Neuronal stem cell (in vitro differentiated cells): Measurements from ENCODE around the gene TCAIM.

ENCODE experiments used
- DNase-seq: peaks from one replicate; pipeline ENCODE4 v3.0.0-alpha.2; 2013; ENCODE audit warnings: low spot score
- H2AFZ ChIP-seq: one replicate; pipeline ENCODE4 v1.6.1; 2013; ENCODE audit warnings: mild to moderate bottlenecking, low read length, inconsistent platforms
- H2AK5ac ChIP-seq: 2 replicates; pipeline ENCODE4 v1.6.1; 2013; ENCODE audit warnings: low read depth, mild to moderate bottlenecking, inconsistent platforms, low read length, moderate library complexity, mixed read lengths
- H2BK120ac ChIP-seq: 2 replicates; pipeline ENCODE4 v1.6.1; 2013; ENCODE audit warnings: low read depth, mild to moderate bottlenecking, inconsistent platforms, low read length, moderate library complexity, mixed read lengths
- H2BK12ac ChIP-seq: one replicate; pipeline ENCODE4 v1.6.1; 2013; ENCODE audit warnings: low read length, inconsistent platforms
- H2BK15ac ChIP-seq: 2 replicates; pipeline ENCODE4 v1.6.1; 2013; ENCODE audit warnings: mild to moderate bottlenecking, low read length, inconsistent platforms, mixed read lengths
- H2BK5ac ChIP-seq: one replicate; pipeline ENCODE4 v1.6.1; 2013; ENCODE audit warnings: inconsistent platforms, mild to moderate bottlenecking, low read length, moderate library complexity
- H3K14ac ChIP-seq: one replicate; pipeline ENCODE4 v1.6.1; 2013; ENCODE audit warnings: low read length, inconsistent platforms
- H3K18ac ChIP-seq: 2 replicates; pipeline ENCODE4 v1.6.1; 2013; ENCODE audit warnings: low read length, inconsistent platforms
- H3K23ac ChIP-seq: 2 replicates; pipeline ENCODE4 v1.6.1; 2013; ENCODE audit warnings: low read depth, mild to moderate bottlenecking, mixed read lengths, low read length, inconsistent platforms; ENCODE audit not compliant: poor library complexity
- H3K27ac ChIP-seq: replicated peaks from 3 replicates; pipeline ENCODE4 v1.5.1; 2013; ENCODE audit warnings: low read length, inconsistent platforms
- H3K27me3 ChIP-seq, 3 experiments: 2 replicates each; pipeline ENCODE4 v1.6.1; 2013; ENCODE audit warnings: low read length in 3 of 3, mild to moderate bottlenecking in 2 of 3, inconsistent platforms in 1 of 3, low read depth in 1 of 3, mixed read lengths in 1 of 3, moderate library complexity in 1 of 3; ENCODE audit not compliant: control insufficient read depth in 3 of 3, insufficient read depth in 3 of 3
- H3K36me3 ChIP-seq, 2 donors: replicated peaks in 1 of 2; 2 replicates each; pipeline ENCODE4 v1.6.1; 2013; ENCODE audit warnings: low read length in 2 of 2; ENCODE audit not compliant: control insufficient read depth in 2 of 2, insufficient read depth in 2 of 2
- H3K4ac ChIP-seq: 2 replicates; pipeline ENCODE4 v1.6.1; 2013; ENCODE audit warnings: inconsistent platforms, mild to moderate bottlenecking, low read length, moderate library complexity
- H3K4me1 ChIP-seq, 2 donors: 1 replicate in 1 of 2; 2 replicates in 1 of 2; pipeline ENCODE4 v1.6.1; 2013; ENCODE audit warnings: low read length in 2 of 2, low read depth in 1 of 2; ENCODE audit not compliant: control insufficient read depth in 2 of 2, insufficient read depth in 1 of 2
- H3K4me2 ChIP-seq: one replicate; pipeline ENCODE4 v1.6.1; 2013; ENCODE audit warnings: mild to moderate bottlenecking, low read length, inconsistent platforms; ENCODE audit not compliant: insufficient read depth, poor library complexity, severe bottlenecking
- H3K4me3 ChIP-seq, 2 donors: 2 replicates each; pipeline ENCODE4 v1.5.1; 2013; ENCODE audit warnings: low read length in 2 of 2, mild to moderate bottlenecking in 2 of 2, inconsistent platforms in 1 of 2, moderate library complexity in 1 of 2
- H3K79me1 ChIP-seq: one replicate; pipeline ENCODE4 v1.6.1; 2013; ENCODE audit warnings: low read depth, mild to moderate bottlenecking, inconsistent platforms, low read length, moderate library complexity
- H3K9ac ChIP-seq: one replicate; pipeline ENCODE4 v1.6.1; 2013; ENCODE audit warnings: mild to moderate bottlenecking, low read depth, low read length, inconsistent platforms; ENCODE audit not compliant: poor library complexity
- H3K9me3 ChIP-seq, 2 donors: replicated peaks in 1 of 2; 2 replicates each; pipeline versions ENCODE3 to v1.6.1; 2013; ENCODE audit warnings: low read length in 2 of 2, mild to moderate bottlenecking in 2 of 2, inconsistent platforms in 1 of 2, low read depth in 1 of 2, mixed read lengths in 1 of 2, moderate library complexity in 1 of 2; ENCODE audit not compliant: control insufficient read depth in 2 of 2, insufficient read depth in 1 of 2
- H4K8ac ChIP-seq: one replicate; pipeline ENCODE4 v1.6.1; 2013; ENCODE audit warnings: low read depth, mild to moderate bottlenecking, inconsistent platforms, low read length, moderate library complexity
- H4K91ac ChIP-seq: one replicate; pipeline ENCODE4 v1.6.1; 2013; ENCODE audit warnings: low read length, low read depth, mild to moderate bottlenecking, inconsistent platforms; ENCODE audit not compliant: poor library complexity
- WGBS, 2 donors: extraction: QIAGEN DNeasy Blood & Tissue Kit; methylation state at CpG; one replicate each; pipeline ENCODE4 v1.1.7; 2013; ENCODE audit warnings: missing lambda C conversion rate in 2 of 2, mixed read lengths in 1 of 2; ENCODE audit not compliant: insufficient read length in 2 of 2, insufficient replicate concordance in 1 of 2; ENCODE audit errors: extremely low coverage in 2 of 2; 5-methylcytosine and 5-hydroxymethylcytosine counted together

TCAIM gene

GRCh38 chr3:44428910-44429309 is 90.3 kb downstream of the TCAIM start:
- H3K27ac ChIP-seq = no peak overlapping the region
- no peak overlapping the region for H3K4ac ChIP-seq
- H2BK5ac ChIP-seq = no peak overlapping the region
- H3K27me3 ChIP-seq = no peaks in the 10 kb centered on the region
- H3K79me1 ChIP-seq = no peaks in the 10 kb centered on the region
- DNase-seq = no peak
- H3K18ac ChIP-seq = peak overlapping the region; percentile 33
- H3K23ac ChIP-seq = no peak overlapping the region
- no peaks in the 10 kb centered on the region for H3K36me3 ChIP-seq
- H2BK120ac ChIP-seq = no peak overlapping the region
- no peak overlapping the region for H2BK12ac ChIP-seq
- H2AK5ac ChIP-seq = no peak overlapping the region
- H2BK15ac ChIP-seq = no peak overlapping the region
- WGBS, 2 donors = no CpG with 5 or more reads among the region's 7 CpGs
- H3K4me2 ChIP-seq = no peak overlapping the region
- H3K9me3 ChIP-seq = no peaks in the 10 kb centered on the region
- H4K8ac ChIP-seq = no peak overlapping the region
- no peak overlapping the region for H4K91ac ChIP-seq
- H2AFZ ChIP-seq = no peak overlapping the region
- H3K4me1 ChIP-seq = no peaks in the 10 kb centered on the region
- no peak overlapping the region for H3K9ac ChIP-seq
- peak overlapping the region in 1 of 2 donors; percentile 40 for H3K4me3 ChIP-seq
- H3K14ac ChIP-seq = no peak overlapping the region

DNA sequence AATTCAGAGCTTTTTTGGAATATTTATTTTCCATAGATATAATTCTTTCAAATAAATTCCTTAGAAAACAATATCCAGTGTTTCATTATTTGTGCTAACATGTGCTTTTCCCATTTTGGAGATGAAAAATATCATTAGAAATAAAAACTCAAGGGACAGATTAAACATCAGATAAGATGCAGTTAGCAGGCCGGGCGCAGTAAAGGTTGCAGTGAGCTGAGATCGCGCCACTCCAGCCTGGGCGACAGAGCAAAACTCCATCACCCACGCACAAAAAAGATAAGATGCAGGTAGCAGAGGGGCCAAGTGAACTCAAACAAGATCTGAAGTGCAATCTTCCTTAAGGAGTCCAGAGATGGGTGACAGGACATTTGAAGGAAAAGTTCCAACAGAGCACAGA is 90.9 kb downstream of the TCAIM start:
- no peaks in the 10 kb centered on the region for H3K27me3 ChIP-seq
- no peak overlapping the region for H2BK15ac ChIP-seq
- H2BK120ac ChIP-seq = no peak overlapping the region

DNA sequence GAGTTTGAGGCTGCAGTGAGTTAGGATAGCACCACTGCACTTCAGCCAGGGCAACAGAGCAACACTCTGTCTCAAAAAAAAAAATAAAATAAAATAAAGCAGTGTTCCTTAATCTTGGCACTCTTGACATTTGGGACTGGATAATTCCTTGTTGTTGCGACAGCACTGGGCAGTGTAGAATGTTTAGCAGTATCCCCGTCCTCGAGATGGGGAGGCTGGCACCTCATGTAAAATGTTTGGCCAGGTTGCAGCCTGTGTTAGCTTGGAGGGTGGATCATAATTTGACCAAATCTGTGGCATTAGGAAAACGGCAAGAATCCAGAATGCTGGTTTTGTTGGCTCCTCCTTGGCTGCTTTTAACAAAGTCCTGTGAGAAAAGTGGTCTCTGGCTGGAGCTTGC is 91.9 kb downstream of the TCAIM start:
- H3K4ac ChIP-seq = no peak overlapping the region
- no peak overlapping the region for H3K4me3 ChIP-seq
- no peak overlapping the region for H3K18ac ChIP-seq
- no peak overlapping the region for H3K23ac ChIP-seq
- H3K9me3 ChIP-seq = no peaks in the 10 kb centered on the region
- no peak overlapping the region for H2AFZ ChIP-seq
- H4K91ac ChIP-seq = no peak overlapping the region
- H3K14ac ChIP-seq = no peak overlapping the region
- H2BK5ac ChIP-seq = no peak overlapping the region
- H2BK12ac ChIP-seq = no peak overlapping the region
- H2BK15ac ChIP-seq = no peak overlapping the region
- peaks cover 0 to 2% of the 10 kb centered on the region in 2 donors for H3K36me3 ChIP-seq
- H3K79me1 ChIP-seq = no peaks in the 10 kb centered on the region
- DNase-seq = no peak
- H3K9ac ChIP-seq = no peak overlapping the region
- no CpG with 5 or more reads among the region's 4 CpGs for WGBS, 2 donors
- no peak overlapping the region for H2AK5ac ChIP-seq
- no peak overlapping the region for H3K4me2 ChIP-seq
- H4K8ac ChIP-seq = no peak overlapping the region
- no peak overlapping the region for H2BK120ac ChIP-seq
- H3K4me1 ChIP-seq = no peaks in the 10 kb centered on the region
- H3K27ac ChIP-seq = no peak overlapping the region
- no peaks in the 10 kb centered on the region for H3K27me3 ChIP-seq

More for the DNA sequence above, 90.9 kb downstream of the TCAIM start:
- H2BK12ac ChIP-seq = no peak overlapping the region
- no peak overlapping the region for H2BK5ac ChIP-seq
- H3K4me3 ChIP-seq = no peak overlapping the region
- no peak overlapping the region for H3K4ac ChIP-seq
- DNase-seq = no peak
- no peak overlapping the region for H4K91ac ChIP-seq
- H2AK5ac ChIP-seq = no peak overlapping the region
- H3K4me2 ChIP-seq = no peak overlapping the region
- H3K4me1 ChIP-seq = no peaks in the 10 kb centered on the region
- no peak overlapping the region for H3K14ac ChIP-seq
- no peak overlapping the region for H3K9ac ChIP-seq
- H2AFZ ChIP-seq = no peak overlapping the region
- no peak overlapping the region for H3K23ac ChIP-seq
- no peaks in the 10 kb centered on the region for H3K79me1 ChIP-seq
- no peak overlapping the region for H3K18ac ChIP-seq
- no peaks in the 10 kb centered on the region for H3K9me3 ChIP-seq
- H4K8ac ChIP-seq = no peak overlapping the region
- H3K36me3 ChIP-seq = peaks cover 0 to under 1% of the 10 kb centered on the region in 2 donors
- no CpG with 5 or more reads among the region's 6 CpGs for WGBS, 2 donors
- H3K27ac ChIP-seq = no peak overlapping the region

GRCh38 chr3:44434834-44435510 is 96.4 kb downstream of the TCAIM start:
- Histone ChIP-seq H3K4me1 (no peaks in the 10 kb centered on the region), H3K18ac (no peak overlapping the region), H3K79me1 (no peaks in the 10 kb centered on the region), H3K14ac (no peak overlapping the region), H3K27ac (no peak overlapping the region), H3K4ac (no peak overlapping the region), H4K8ac (no peak overlapping the region), H3K27me3 (no peaks in the 10 kb centered on the region), H3K36me3 (peaks cover 7 to 12% of the 10 kb centered on the region in 2 donors), H3K4me2 (no peak overlapping the region), H2AK5ac (no peak overlapping the region), H2AFZ (no peak overlapping the region), H4K91ac (no peak overlapping the region), H3K23ac (no peak overlapping the region), H3K9me3 (no peaks in the 10 kb centered on the region), H2BK15ac (no peak overlapping the region), H2BK5ac (no peak overlapping the region), H3K4me3 (no peak overlapping the region), H2BK120ac (no peak overlapping the region), H2BK12ac (no peak overlapping the region), H3K9ac (no peak overlapping the region)
- no peak for DNase-seq
- no CpG with 5 or more reads among the region's 5 CpGs for WGBS, 2 donors
